A549 treated with ZK216348 at 1 μM for 4 hours (cell line): Measurements from ENCODE around the gene ITCH. TPM values are rescaled to one million over a fixed set of nuclear protein-coding genes. Genes with fewer than 3 reads are reported as not detected.

Experiments used
- total RNA-seq: library from RNA; stranded (reverse); fragments of 200-300 nt; extraction: Qiagen RNA extraction; gene quantifications from 5 replicates; pipeline ENCODE4 v1.2.3, GENCODE V29; 2022; ENCODE audit warnings: low read depth

Gene ITCH
- total RNA-seq: 21.0 to 37.2 TPM (median 35.2 TPM) in 5 replicates

DNA sequence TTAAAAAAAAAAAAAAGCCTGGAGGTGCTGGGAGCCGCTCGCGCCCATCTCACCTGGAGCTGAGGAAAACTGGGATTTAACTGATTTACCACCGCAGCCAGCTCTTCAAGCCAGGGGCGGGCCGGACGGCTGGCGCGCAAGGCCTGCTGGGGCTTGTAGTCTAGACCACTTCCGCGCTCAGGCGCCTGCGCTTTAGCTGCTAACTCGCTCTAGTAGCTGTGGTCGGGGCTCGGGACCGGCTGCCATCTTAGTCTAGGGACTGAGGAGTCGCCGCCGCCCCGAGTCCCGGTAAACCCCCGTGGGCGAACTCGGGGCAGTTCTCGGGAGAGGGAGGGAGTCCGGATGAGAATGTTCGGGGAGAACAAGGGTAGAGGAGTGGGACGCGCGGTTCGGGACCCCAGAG is at the start of gene ITCH:
Gene ITCH (plus strand): TSS at position 212 of the 403 bp plus-strand sequence. CDS start 30,539 bp downstream, outside the sequence.

DNA sequence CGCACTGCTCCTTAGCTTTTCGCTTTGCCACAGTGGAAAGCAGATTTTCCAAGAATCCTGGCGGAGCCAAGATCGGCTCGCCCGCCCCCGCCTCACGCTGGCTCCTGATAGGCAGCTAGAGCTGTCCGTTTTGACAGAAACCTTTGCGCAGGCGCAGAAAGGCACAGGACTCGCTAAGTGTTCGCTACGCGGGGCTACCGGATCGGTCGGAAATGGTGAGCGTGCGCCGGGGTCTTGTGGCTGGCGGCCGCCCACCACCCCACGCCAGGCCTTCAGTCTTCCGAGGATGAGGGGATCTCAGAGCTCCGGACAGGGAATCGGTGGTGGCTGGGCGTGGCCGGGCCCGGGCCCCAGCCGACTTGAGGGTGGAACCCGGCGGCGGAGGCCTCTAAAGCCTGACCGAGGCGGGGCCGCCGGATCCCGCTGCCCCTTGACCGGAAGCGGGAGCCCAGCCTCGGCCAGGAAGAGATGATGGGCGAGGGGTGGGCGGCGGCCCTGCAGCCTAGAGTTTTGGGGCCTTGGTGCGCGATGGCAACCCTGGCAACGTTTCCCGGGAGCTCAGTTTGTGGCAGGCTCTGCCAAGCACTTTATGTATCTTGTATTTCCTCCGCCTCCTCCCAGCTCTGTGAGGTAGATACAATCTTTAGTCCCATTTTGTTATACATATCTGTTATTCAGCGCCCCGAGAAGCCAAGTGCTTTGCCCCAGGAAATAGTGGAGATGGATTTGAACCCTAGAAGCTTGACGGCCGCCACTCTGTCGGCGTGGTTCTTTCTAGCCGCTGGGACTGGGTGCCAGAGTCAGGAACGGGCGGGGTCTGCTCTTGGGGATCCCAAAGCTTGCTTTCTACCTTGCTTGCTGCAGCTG is 153.4 kb downstream of the ITCH start, which contains the start of gene DYNLRB1:
Gene DYNLRB1 (plus strand): TSS at position 176 of the 867 bp plus-strand sequence. CDS start 37 bp downstream, at position 213.

DNA sequence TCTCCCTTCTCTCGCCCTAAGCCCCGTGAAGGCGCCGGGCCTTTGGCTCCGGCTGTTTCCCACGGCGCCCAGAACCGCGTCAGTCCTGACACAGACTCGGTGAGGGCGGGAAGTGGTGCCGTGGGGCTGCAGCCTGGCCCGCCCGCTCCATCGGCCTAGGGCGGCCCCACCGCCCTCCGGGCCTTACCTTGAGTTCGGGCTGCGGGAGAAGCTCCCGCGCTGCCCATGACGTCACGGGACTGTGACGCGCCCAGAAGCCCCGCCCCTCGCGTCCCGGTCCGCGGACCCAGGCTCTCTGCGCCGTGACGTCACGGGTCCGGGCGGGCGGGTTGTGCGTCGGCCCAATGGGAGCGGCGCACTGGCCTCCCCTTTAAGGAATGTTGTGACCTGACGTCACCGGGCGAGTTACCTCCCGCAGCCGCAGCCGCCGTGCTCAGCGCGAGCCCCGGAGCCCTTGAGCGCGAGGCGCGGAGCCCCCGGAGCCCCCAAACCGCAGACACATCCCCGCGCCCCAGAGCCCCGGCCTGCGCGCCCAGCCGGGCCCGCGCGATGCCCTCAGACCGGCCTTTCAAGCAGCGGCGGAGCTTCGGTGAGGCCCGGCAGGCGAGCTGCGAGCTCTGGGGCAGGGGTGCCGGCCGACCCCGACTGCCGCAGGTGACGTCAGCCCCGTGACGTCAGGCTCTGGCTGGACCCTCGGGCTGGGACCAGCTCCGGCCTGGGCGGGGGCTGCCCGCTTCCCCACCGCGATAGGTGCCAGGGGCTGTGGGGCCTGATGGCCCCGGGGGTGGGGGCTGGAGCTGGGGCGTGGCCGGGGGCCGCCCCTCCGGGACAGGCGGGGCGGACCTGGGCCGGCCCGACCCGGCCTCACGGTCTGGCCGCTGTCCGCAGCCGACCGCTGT is 195.5 kb downstream of the ITCH start, which contains the start of gene MAP1LC3A:
Gene MAP1LC3A (plus strand): TSS at position 399 of the 899 bp plus-strand sequence. CDS start 151 bp downstream, at position 550.

Other genes starting within 250 kb of the ITCH start
- not detected in 5 replicates for gene ASIP, start 121.8 kb upstream of the ITCH start, total RNA-seq
- 262 to 337 TPM (median 335 TPM) in 5 replicates for gene AHCY, start 59.9 kb upstream of the ITCH start, total RNA-seq
- gene DYNLRB1, start 153.1 kb downstream of the ITCH start, total RNA-seq: 220 to 260 TPM (median 236 TPM) in 5 replicates
- 15.9 to 29.5 TPM (median 26.2 TPM) in 5 replicates for gene MAP1LC3A, start 195.4 kb downstream of the ITCH start, total RNA-seq